WERI-Rb-1 (cell line): ENCODE measurements around the gene ACTN2.

Source experiments
- DNase-seq: peaks from one replicate; pipeline ENCODE4 v3.0.0-alpha.2; 2020
- H3K27ac ChIP-seq: fragments of 250-450 bp; sonication (Bioruptor Pico); 2 replicates; pipeline ENCODE4 v1.5.1; 2020; ENCODE audit warnings: mild to moderate bottlenecking, moderate library complexity
- H3K27me3 ChIP-seq: fragments of 250-450 bp; sonication (Bioruptor Pico); 2 replicates; pipeline ENCODE4 v1.5.1; 2021; ENCODE audit warnings: mild to moderate bottlenecking, low read depth, moderate library complexity; ENCODE audit not compliant: insufficient read depth, severe bottlenecking
- H3K36me3 ChIP-seq: fragments of 250-450 bp; sonication (Bioruptor Pico); 2 replicates; pipeline ENCODE4 v1.5.1; 2020; ENCODE audit warnings: mild to moderate bottlenecking, moderate library complexity
- H3K4me3 ChIP-seq: 2 replicates; pipeline ENCODE4 v1.5.1; 2011; ENCODE audit warnings: low read depth, mild to moderate bottlenecking, control low read depth, low read length
- H3K9me3 ChIP-seq: fragments of 250-450 bp; sonication (Bioruptor Pico); 2 replicates; pipeline ENCODE4 v1.5.1; 2021; ENCODE audit warnings: mild to moderate bottlenecking, moderate library complexity; ENCODE audit not compliant: severe bottlenecking
- TF ChIP-seq, protein P1 (sequence below): IDR thresholded peaks from 2 replicates; pipeline ENCODE4 v1.5.1; 2011; ENCODE audit warnings: low read depth, mild to moderate bottlenecking, control low read depth, inconsistent platforms, low read length

The ACTN2 gene

DNA sequence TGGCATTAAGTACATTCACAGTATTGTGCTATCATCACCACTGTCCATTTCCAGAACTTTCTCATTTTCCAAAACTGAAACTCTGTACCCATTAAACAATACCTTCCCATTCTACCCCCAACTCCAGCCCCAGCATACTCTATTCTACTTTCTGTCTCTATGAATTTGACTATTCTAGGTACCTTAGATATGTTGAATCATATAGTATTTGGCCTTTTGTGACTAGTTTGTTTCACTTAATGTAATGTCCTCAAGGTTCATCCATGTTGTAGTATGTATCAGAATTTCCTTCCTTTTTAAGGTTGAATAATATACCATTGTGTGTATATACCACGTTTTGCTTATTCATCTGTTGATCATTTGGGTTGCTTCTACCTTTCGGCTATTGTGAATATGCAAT is 120.3 kb downstream of the ACTN2 start:
- no peak overlapping the region for H3K27ac ChIP-seq
- TF ChIP-seq, protein P1, sequence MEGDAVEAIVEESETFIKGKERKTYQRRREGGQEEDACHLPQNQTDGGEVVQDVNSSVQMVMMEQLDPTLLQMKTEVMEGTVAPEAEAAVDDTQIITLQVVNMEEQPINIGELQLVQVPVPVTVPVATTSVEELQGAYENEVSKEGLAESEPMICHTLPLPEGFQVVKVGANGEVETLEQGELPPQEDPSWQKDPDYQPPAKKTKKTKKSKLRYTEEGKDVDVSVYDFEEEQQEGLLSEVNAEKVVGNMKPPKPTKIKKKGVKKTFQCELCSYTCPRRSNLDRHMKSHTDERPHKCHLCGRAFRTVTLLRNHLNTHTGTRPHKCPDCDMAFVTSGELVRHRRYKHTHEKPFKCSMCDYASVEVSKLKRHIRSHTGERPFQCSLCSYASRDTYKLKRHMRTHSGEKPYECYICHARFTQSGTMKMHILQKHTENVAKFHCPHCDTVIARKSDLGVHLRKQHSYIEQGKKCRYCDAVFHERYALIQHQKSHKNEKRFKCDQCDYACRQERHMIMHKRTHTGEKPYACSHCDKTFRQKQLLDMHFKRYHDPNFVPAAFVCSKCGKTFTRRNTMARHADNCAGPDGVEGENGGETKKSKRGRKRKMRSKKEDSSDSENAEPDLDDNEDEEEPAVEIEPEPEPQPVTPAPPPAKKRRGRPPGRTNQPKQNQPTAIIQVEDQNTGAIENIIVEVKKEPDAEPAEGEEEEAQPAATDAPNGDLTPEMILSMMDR = no peak
- H3K36me3 ChIP-seq = peaks cover 64% of the 10 kb centered on the region
- no peaks in the 10 kb centered on the region for H3K9me3 ChIP-seq
- DNase-seq = no peak
- no peaks in the 10 kb centered on the region for H3K27me3 ChIP-seq
- no peak overlapping the region for H3K4me3 ChIP-seq

DNA sequence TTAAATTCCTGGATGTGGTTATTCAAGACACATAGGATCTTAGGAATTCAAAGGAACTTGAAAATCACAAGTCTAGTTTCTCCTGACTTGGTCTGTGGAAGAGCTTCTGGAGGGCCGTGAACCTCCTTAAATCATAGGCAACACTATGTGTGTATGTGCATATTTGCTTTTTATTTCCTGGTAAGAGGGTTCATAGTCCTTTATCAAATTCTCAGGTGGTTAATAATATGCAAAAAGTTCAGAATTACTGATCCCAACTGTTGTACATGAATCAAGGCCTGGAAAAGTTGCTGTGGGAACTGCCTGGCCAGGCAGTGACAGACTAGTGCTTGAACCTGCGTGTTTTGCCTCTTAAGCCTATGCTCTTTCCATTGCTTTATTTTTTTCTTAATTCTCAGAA is 121.7 kb downstream of the ACTN2 start:
- no peaks in the 10 kb centered on the region for H3K27me3 ChIP-seq
- no peaks in the 10 kb centered on the region for H3K9me3 ChIP-seq
- TF ChIP-seq, protein P1 = no peak
- H3K36me3 ChIP-seq = peaks cover 74% of the 10 kb centered on the region
- no peak overlapping the region for H3K27ac ChIP-seq
- no peak overlapping the region for H3K4me3 ChIP-seq
- DNase-seq = no peak

DNA sequence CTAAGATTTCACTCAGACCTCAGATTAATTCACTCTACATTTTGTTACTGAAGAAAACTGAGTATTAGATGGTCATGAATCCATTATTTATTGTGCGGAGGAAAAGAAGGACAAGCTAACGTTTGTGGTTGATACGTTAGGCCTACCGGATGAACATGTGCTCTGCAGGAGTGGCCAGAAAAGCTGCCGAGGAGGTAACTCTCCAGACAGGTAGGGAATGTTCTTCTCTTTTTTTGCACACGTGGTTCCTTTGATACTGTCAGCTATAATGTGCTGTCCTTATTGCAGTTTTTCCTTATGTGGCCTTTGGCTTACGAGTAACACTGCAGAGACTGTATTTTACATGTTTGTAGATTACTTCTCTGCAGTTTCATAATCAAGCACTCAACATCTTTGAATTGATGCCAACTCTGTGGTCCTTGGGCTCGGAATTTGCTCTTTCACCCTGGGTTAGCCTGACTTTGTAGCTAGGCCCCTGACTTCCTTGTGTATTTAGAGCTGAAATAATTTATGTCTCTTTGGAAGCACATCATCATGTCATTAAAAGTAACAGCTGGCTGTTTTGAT is 122.3 kb downstream of the ACTN2 start:
- Histone ChIP-seq H3K27me3 (no peaks in the 10 kb centered on the region), H3K4me3 (no peak overlapping the region), H3K36me3 (peaks cover 78% of the 10 kb centered on the region), H3K9me3 (no peaks in the 10 kb centered on the region), H3K27ac (no peak overlapping the region)
- TF ChIP-seq, protein P1 = no peak
- no peak for DNase-seq

DNA sequence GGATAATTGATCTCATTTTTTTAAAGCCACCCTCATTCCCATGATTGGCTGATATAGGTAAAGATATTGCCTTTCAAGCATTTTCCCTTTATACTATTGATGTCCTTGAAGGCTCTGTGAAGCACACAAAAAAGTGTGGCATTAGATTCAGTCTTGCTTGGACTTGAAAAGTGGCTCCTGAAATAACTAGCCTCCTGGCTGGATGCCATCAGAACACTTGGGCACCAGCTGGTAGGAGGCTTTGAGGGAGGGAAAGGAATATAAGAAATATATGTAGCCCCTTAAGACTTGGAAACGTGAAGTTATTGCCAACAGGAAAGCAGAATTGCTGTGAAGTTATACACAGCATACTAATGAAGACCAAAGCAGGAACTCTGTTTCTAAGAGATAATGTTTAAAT is 122.8 kb downstream of the ACTN2 start:
- Histone ChIP-seq H3K27ac (no peak overlapping the region), H3K9me3 (no peaks in the 10 kb centered on the region), H3K36me3 (peaks cover 79% of the 10 kb centered on the region), H3K27me3 (no peaks in the 10 kb centered on the region), H3K4me3 (no peak overlapping the region)
- DNase-seq = no peak
- TF ChIP-seq, protein P1 = no peak

DNA sequence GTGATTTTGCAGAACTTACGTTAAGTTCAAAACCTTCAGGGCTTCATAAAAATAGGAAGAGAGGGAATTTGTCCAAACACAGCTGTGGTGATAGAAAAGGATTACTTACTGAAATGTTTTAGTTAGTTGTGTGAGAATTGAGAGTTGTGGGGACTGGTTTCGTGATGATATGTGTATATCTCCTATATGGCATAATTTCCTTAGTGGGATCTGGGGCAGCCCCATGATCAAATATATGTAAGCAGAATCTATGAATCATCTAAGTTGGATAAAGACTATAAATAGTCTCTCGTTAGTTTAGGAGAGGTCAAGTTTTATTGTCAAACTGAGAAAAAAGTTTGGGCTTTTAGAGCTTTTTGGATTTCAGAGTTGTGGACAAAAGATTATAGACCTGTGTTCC is 123.7 kb downstream of the ACTN2 start:
- peaks cover 86% of the 10 kb centered on the region for H3K36me3 ChIP-seq
- no peak overlapping the region for H3K27ac ChIP-seq
- no peak for DNase-seq
- H3K9me3 ChIP-seq = no peaks in the 10 kb centered on the region
- no peaks in the 10 kb centered on the region for H3K27me3 ChIP-seq
- no peak overlapping the region for H3K4me3 ChIP-seq
- TF ChIP-seq, protein P1 = no peak

DNA sequence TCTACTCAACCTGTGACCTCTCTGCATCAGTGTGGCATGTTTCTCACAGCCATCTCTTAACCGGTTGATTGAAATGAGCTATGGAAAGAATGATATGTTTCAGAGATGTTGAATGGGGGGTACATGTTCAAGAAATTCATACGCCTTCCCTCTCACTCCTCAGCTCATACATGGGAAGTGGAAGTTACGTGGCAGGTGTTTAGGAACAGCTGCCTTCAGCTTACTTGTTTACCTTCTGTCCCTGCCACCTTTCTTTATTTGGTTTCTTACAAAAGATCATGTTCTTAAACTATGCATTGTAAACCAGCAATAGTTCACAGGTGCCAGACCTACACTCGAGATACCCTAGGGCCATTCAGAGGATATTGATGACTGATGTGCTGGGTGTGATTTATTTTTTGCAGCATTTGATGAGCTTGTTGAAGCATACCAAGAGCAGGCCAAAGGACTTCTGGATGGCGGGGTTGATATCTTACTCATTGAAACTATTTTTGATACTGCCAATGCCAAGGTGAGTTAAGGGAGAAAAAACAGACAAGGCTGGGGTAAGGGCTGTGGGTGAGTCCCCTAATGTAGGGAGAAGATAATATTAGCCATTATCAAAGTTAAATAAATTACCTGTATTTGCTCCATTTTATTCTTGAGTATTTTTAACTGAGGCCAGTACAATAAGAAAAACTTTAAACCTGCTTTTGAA is 126.2 kb downstream of the ACTN2 start:
- H3K27ac ChIP-seq = no peak overlapping the region
- no peak for DNase-seq
- no peaks in the 10 kb centered on the region for H3K27me3 ChIP-seq
- no peaks in the 10 kb centered on the region for H3K9me3 ChIP-seq
- peaks cover 92% of the 10 kb centered on the region for H3K36me3 ChIP-seq
- TF ChIP-seq, protein P1 = no peak
- no peak overlapping the region for H3K4me3 ChIP-seq
